ENCODE data around the gene CEMIP. TPM values are rescaled to one million over a fixed set of nuclear protein-coding genes. Genes with fewer than 3 reads are reported as not detected.

The CEMIP gene
- total RNA-seq, 1 donor from 2014 or later: 0.83 TPM

- H3K36me3 Mint-ChIP-seq: no peaks in the 10 kb centered on the region
- no peaks in the 10 kb centered on the region for H3K4me1 Mint-ChIP-seq
- H3K27ac Mint-ChIP-seq: no peak overlapping the region
- H3K4me3 Mint-ChIP-seq: no peak overlapping the region
- no peak for DNase-seq (ENCODE audit: low spot score in 2 of 2, unreplicated experiment in 2 of 2)
- TF ChIP-seq, protein P1, sequence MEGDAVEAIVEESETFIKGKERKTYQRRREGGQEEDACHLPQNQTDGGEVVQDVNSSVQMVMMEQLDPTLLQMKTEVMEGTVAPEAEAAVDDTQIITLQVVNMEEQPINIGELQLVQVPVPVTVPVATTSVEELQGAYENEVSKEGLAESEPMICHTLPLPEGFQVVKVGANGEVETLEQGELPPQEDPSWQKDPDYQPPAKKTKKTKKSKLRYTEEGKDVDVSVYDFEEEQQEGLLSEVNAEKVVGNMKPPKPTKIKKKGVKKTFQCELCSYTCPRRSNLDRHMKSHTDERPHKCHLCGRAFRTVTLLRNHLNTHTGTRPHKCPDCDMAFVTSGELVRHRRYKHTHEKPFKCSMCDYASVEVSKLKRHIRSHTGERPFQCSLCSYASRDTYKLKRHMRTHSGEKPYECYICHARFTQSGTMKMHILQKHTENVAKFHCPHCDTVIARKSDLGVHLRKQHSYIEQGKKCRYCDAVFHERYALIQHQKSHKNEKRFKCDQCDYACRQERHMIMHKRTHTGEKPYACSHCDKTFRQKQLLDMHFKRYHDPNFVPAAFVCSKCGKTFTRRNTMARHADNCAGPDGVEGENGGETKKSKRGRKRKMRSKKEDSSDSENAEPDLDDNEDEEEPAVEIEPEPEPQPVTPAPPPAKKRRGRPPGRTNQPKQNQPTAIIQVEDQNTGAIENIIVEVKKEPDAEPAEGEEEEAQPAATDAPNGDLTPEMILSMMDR (IDR thresholded peaks at IDR 0.05; ENCODE audit: unreplicated experiment): no peak
- peaks cover 7% of the 10 kb centered on the region for H3K27me3 Mint-ChIP-seq (ENCODE audit: low read depth)
- no peaks in the 10 kb centered on the region for H3K9me3 Mint-ChIP-seq
These were observed 99.7 kb downstream of the CEMIP start for GRCh38 chr15:80878867-80879250.

DNA sequence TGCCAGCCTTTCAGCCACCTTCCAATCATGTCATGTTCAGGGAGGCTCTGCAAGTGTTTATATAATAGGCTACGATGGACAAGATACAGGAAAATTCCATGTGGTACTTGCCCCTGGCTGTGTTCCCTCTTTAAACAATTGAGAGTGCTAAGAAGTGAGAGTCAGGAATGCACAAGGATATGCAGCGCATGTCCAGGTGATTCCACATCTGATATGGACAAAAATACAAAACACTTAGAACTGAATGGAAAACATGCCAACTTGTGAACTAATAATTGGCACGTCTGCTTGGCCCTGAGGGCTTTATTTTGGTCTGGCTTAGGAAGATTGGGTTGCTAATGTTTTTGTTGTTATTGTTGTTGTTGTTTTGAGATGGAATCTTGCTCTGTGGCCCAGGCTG, 100.9 kb downstream of the CEMIP start:
- no peaks in the 10 kb centered on the region for H3K4me1 Mint-ChIP-seq
- H3K36me3 Mint-ChIP-seq: no peaks in the 10 kb centered on the region

DNA sequence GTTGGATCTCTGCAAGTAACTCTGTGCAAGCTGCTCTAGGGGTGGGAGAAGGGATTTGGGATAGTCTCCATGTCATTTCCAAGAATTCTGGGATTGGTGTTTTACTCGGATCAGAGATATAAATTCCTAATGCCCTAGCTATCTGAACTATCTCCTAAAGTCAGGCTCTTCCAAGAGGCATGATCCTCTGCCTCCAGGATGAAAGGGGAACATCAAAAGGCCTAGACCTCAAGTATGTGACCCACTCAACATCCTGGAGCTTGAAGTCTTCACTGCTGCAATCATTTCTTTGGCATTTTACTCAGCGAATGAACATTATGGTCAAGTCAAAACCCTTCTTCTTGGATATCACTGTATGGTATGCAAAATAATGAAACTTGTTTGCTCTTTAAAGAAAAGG, 104.5 kb downstream of the CEMIP start:
- DNase-seq (ENCODE audit: low spot score in 2 of 2, unreplicated experiment in 2 of 2): no peak
- no peak overlapping the region for H3K27ac Mint-ChIP-seq
- peaks cover 4% of the 10 kb centered on the region for H3K4me1 Mint-ChIP-seq
- H3K27me3 Mint-ChIP-seq (ENCODE audit: low read depth): peaks cover 7% of the 10 kb centered on the region
- no peaks in the 10 kb centered on the region for H3K36me3 Mint-ChIP-seq
- no peak overlapping the region for H3K4me3 Mint-ChIP-seq
- H3K9me3 Mint-ChIP-seq: no peaks in the 10 kb centered on the region
- TF ChIP-seq, protein P1 (IDR thresholded peaks at IDR 0.05; ENCODE audit: unreplicated experiment): no peak

More for the DNA sequence above, 100.9 kb downstream of the CEMIP start:
- Mint-ChIP-seq H3K27ac (no peak overlapping the region), H3K4me3 (no peak overlapping the region), H3K27me3 (ENCODE audit: low read depth) (peaks cover 7% of the 10 kb centered on the region), H3K9me3 (no peaks in the 10 kb centered on the region)
- TF ChIP-seq, protein P1 (IDR thresholded peaks at IDR 0.05; ENCODE audit: unreplicated experiment): no peak
- no peak for DNase-seq (ENCODE audit: low spot score in 2 of 2, unreplicated experiment in 2 of 2)

- peaks cover 4% of the 10 kb centered on the region for H3K4me1 Mint-ChIP-seq
- no peaks in the 10 kb centered on the region for H3K36me3 Mint-ChIP-seq
- H3K27me3 Mint-ChIP-seq (ENCODE audit: low read depth): peaks cover 7% of the 10 kb centered on the region
- no peak overlapping the region for H3K27ac Mint-ChIP-seq
- no peak overlapping the region for H3K4me3 Mint-ChIP-seq
- DNase-seq (ENCODE audit: low spot score in 2 of 2, unreplicated experiment in 2 of 2): no peak
- TF ChIP-seq, protein P1 (IDR thresholded peaks at IDR 0.05; ENCODE audit: unreplicated experiment): no peak
- no peaks in the 10 kb centered on the region for H3K9me3 Mint-ChIP-seq
These were observed 105.9 kb downstream of the CEMIP start for GRCh38 chr15:80885016-80885579.

- H3K9me3 Mint-ChIP-seq: no peaks in the 10 kb centered on the region
- no peaks in the 10 kb centered on the region for H3K27me3 Mint-ChIP-seq (ENCODE audit: low read depth)
- DNase-seq (ENCODE audit: low spot score in 2 of 2, unreplicated experiment in 2 of 2): no peak
- no peaks in the 10 kb centered on the region for H3K36me3 Mint-ChIP-seq
- TF ChIP-seq, protein P1 (IDR thresholded peaks at IDR 0.05; ENCODE audit: unreplicated experiment): no peak
- no peak overlapping the region for H3K4me3 Mint-ChIP-seq
- no peak overlapping the region for H3K27ac Mint-ChIP-seq
- H3K4me1 Mint-ChIP-seq: peaks cover 8% of the 10 kb centered on the region
These were observed 108.0 kb downstream of the CEMIP start for GRCh38 chr15:80887148-80887547.

GRCh38 chr15:80888846-80889245, 109.7 kb downstream of the CEMIP start:
- TF ChIP-seq, protein P1 (IDR thresholded peaks at IDR 0.05; ENCODE audit: unreplicated experiment): no peak
- Mint-ChIP-seq H3K27ac (no peak overlapping the region), H3K27me3 (ENCODE audit: low read depth) (no peaks in the 10 kb centered on the region), H3K9me3 (no peaks in the 10 kb centered on the region), H3K36me3 (no peaks in the 10 kb centered on the region), H3K4me1 (peaks cover 8% of the 10 kb centered on the region), H3K4me3 (no peak overlapping the region)
- DNase-seq (ENCODE audit: low spot score in 2 of 2, unreplicated experiment in 2 of 2): no peak
